ENCODE measurements around the gene TPT1. TPM values are rescaled to one million over a fixed set of nuclear protein-coding genes. Genes with fewer than 3 reads are reported as not detected.
"Not testable (repeated sequence)": the region's sequence is repeated elsewhere in the genome, so short reads cannot be mapped to it uniquely, and the experiment has no call there.

Gene TPT1
- total RNA-seq, 1 donor: 2,232 TPM

- Histone ChIP-seq H3K36me3 (ENCODE audit: insufficient read depth, low read length) (no peaks in the 10 kb centered on the region), H3K4me2 (ENCODE audit: insufficient read depth, low read length) (no peak overlapping the region), H3K4me3 (ENCODE audit: insufficient read depth, low read length) (no peak overlapping the region), H3K4me1 (ENCODE audit: insufficient read depth, low read length) (peaks cover 6% of the 10 kb centered on the region), H3K79me2 (ENCODE audit: insufficient read depth, low read length) (no peaks in the 10 kb centered on the region), H4K20me1 (ENCODE audit: insufficient read depth, low read length) (no peaks in the 10 kb centered on the region), H2AFZ (ENCODE audit: low read length) (no peak overlapping the region), H3K9me3 (ENCODE audit: low read depth, low read length) (no peaks in the 10 kb centered on the region), H3K27ac (ENCODE audit: low read depth, low read length) (no peak overlapping the region), H3K27me3 (ENCODE audit: insufficient read depth, low read length) (no peaks in the 10 kb centered on the region)
- no peak for TF ChIP-seq CTCF (IDR thresholded peaks at IDR 0.05; ENCODE audit: extremely low read depth, low read depth, low read length)
- DNase-seq (ENCODE audit: insufficient read length, low spot score, missing footprints): no peak
Measured at GRCh38 chr13:45302507-45302906, 38.5 kb downstream of the TPT1 start.

- Histone ChIP-seq H4K20me1 (ENCODE audit: insufficient read depth, low read length) (no peaks in the 10 kb centered on the region), H3K36me3 (ENCODE audit: insufficient read depth, low read length) (no peaks in the 10 kb centered on the region), H3K27ac (ENCODE audit: low read depth, low read length) (no peak overlapping the region), H3K27me3 (ENCODE audit: insufficient read depth, low read length) (no peaks in the 10 kb centered on the region), H3K4me3 (ENCODE audit: insufficient read depth, low read length) (no peak overlapping the region), H2AFZ (ENCODE audit: low read length) (no peak overlapping the region), H3K79me2 (ENCODE audit: insufficient read depth, low read length) (no peaks in the 10 kb centered on the region), H3K9me3 (ENCODE audit: low read depth, low read length) (no peaks in the 10 kb centered on the region), H3K4me2 (ENCODE audit: insufficient read depth, low read length) (no peak overlapping the region), H3K4me1 (ENCODE audit: insufficient read depth, low read length) (peaks cover 6% of the 10 kb centered on the region)
- DNase-seq (ENCODE audit: insufficient read length, low spot score, missing footprints): no peak
- no peak for TF ChIP-seq CTCF (IDR thresholded peaks at IDR 0.05; ENCODE audit: extremely low read depth, low read depth, low read length)
Measured at GRCh38 chr13:45301263-45301662, 39.7 kb downstream of the TPT1 start.

GRCh38 chr13:45300190-45300985 is 40.6 kb downstream of the TPT1 start:
- Histone ChIP-seq H3K4me3 (ENCODE audit: insufficient read depth, low read length) (no peak overlapping the region), H3K4me2 (ENCODE audit: insufficient read depth, low read length) (no peak overlapping the region), H3K9me3 (ENCODE audit: low read depth, low read length) (no peaks in the 10 kb centered on the region), H3K36me3 (ENCODE audit: insufficient read depth, low read length) (no peaks in the 10 kb centered on the region), H2AFZ (ENCODE audit: low read length) (no peak overlapping the region), H3K79me2 (ENCODE audit: insufficient read depth, low read length) (no peaks in the 10 kb centered on the region), H3K4me1 (ENCODE audit: insufficient read depth, low read length) (peaks cover 6% of the 10 kb centered on the region), H3K27ac (ENCODE audit: low read depth, low read length) (no peak overlapping the region), H3K27me3 (ENCODE audit: insufficient read depth, low read length) (no peaks in the 10 kb centered on the region), H4K20me1 (ENCODE audit: insufficient read depth, low read length) (no peaks in the 10 kb centered on the region)
- TF ChIP-seq CTCF (IDR thresholded peaks at IDR 0.05; ENCODE audit: extremely low read depth, low read depth, low read length): no peak
- no peak for DNase-seq (ENCODE audit: insufficient read length, low spot score, missing footprints)

- Histone ChIP-seq H3K4me3 (ENCODE audit: insufficient read depth, low read length) (no peak overlapping the region), H3K27ac (ENCODE audit: low read depth, low read length) (no peak overlapping the region), H3K79me2 (ENCODE audit: insufficient read depth, low read length) (no peaks in the 10 kb centered on the region), H3K27me3 (ENCODE audit: insufficient read depth, low read length) (no peaks in the 10 kb centered on the region), H3K9me3 (ENCODE audit: low read depth, low read length) (no peaks in the 10 kb centered on the region), H3K4me2 (ENCODE audit: insufficient read depth, low read length) (no peak overlapping the region), H2AFZ (ENCODE audit: low read length) (no peak overlapping the region), H4K20me1 (ENCODE audit: insufficient read depth, low read length) (no peaks in the 10 kb centered on the region), H3K4me1 (ENCODE audit: insufficient read depth, low read length) (peaks cover 6% of the 10 kb centered on the region), H3K36me3 (ENCODE audit: insufficient read depth, low read length) (no peaks in the 10 kb centered on the region)
- no peak for DNase-seq (ENCODE audit: insufficient read length, low spot score, missing footprints)
- TF ChIP-seq CTCF (IDR thresholded peaks at IDR 0.05; ENCODE audit: extremely low read depth, low read depth, low read length): no peak
Measured at GRCh38 chr13:45299194-45299593, 41.8 kb downstream of the TPT1 start.

- H3K27ac ChIP-seq (ENCODE audit: low read depth, low read length); DNase-seq (ENCODE audit: insufficient read length, low spot score, missing footprints); H3K79me2 ChIP-seq (ENCODE audit: insufficient read depth, low read length); H3K4me1 ChIP-seq (ENCODE audit: insufficient read depth, low read length); H3K36me3 ChIP-seq (ENCODE audit: insufficient read depth, low read length); H4K20me1 ChIP-seq (ENCODE audit: insufficient read depth, low read length); H3K4me2 ChIP-seq (ENCODE audit: insufficient read depth, low read length); H3K27me3 ChIP-seq (ENCODE audit: insufficient read depth, low read length); H3K4me3 ChIP-seq (ENCODE audit: insufficient read depth, low read length); H3K9me3 ChIP-seq (ENCODE audit: low read depth, low read length); H2AFZ ChIP-seq (ENCODE audit: low read length): not testable (repeated sequence)
Measured at GRCh38 chr13:45298550-45298949, 42.4 kb downstream of the TPT1 start.

Data from osteoblast (primary cell).